ENCODE results near the gene CAPRIN1. TPM values are rescaled to one million over a fixed set of nuclear protein-coding genes. Genes with fewer than 3 reads are reported as not detected.

CAPRIN1 gene
- total and polyA plus RNA-seq, 4 donors = 65.6 to 285 (median 119) TPM

GRCh38 chr11:34074391-34074790 is 22.9 kb downstream of the CAPRIN1 start:
- TF ChIP-seq CTCF (IDR thresholded peaks at IDR 0.05; ENCODE audit: control extremely low read depth, extremely low read depth) = no peak
- H3K27me3 ChIP-seq (ENCODE audit: control insufficient read depth in 3 of 3, insufficient read depth in 3 of 3, low read length in 2 of 3) = no peaks in the 10 kb centered on the region
- H3K4me3 ChIP-seq = no peak overlapping the region
- no peak overlapping the region for H3K27ac ChIP-seq (ENCODE audit: low read depth in 1 of 2, low read length in 1 of 2)
- H3K9ac ChIP-seq (ENCODE audit: insufficient read depth in 1 of 2, low read length in 2 of 2) = no peak overlapping the region
- no peak for ATAC-seq (ENCODE audit: insufficient read depth, low FRiP score)
- WGBS, 2 donors = 65 to 81% methylated on average over 4 of the region's 4 CpGs
- no peaks in the 10 kb centered on the region for H3K9me3 ChIP-seq (ENCODE audit: control insufficient read depth in 4 of 4, insufficient read depth in 3 of 4, low read length in 3 of 4)
- H3K4me1 ChIP-seq (ENCODE audit: control insufficient read depth in 5 of 5, insufficient read depth in 5 of 5, low read length in 5 of 5) = peaks cover 0 to 1% (median 0%) of the 10 kb centered on the region in 5 donors
- DNase-seq = no peak
- H3K36me3 ChIP-seq (ENCODE audit: control insufficient read depth in 4 of 4, insufficient read depth in 4 of 4, low read length in 4 of 4) = peaks cover 14 to 44% (median 31%) of the 10 kb centered on the region in 4 donors

- no peaks in the 10 kb centered on the region for H3K9me3 ChIP-seq (ENCODE audit: control insufficient read depth in 4 of 4, insufficient read depth in 3 of 4, low read length in 3 of 4)
- H3K9ac ChIP-seq (ENCODE audit: insufficient read depth in 1 of 2, low read length in 2 of 2) = no peak overlapping the region
- H3K27me3 ChIP-seq (ENCODE audit: control insufficient read depth in 3 of 3, insufficient read depth in 3 of 3, low read length in 2 of 3) = no peaks in the 10 kb centered on the region
- peaks cover 14 to 47% (median 34%) of the 10 kb centered on the region in 4 donors for H3K36me3 ChIP-seq (ENCODE audit: control insufficient read depth in 4 of 4, insufficient read depth in 4 of 4, low read length in 4 of 4)
- 62 to 77% methylated on average over 2 of the region's 2 CpGs for WGBS, 2 donors
- no peak for TF ChIP-seq CTCF (IDR thresholded peaks at IDR 0.05; ENCODE audit: control extremely low read depth, extremely low read depth)
- no peak overlapping the region for H3K4me3 ChIP-seq
- ATAC-seq (ENCODE audit: insufficient read depth, low FRiP score) (peak; percentile 62), DNase-seq (no peak)
- H3K4me1 ChIP-seq (ENCODE audit: control insufficient read depth in 5 of 5, insufficient read depth in 5 of 5, low read length in 5 of 5) = peaks cover 0 to 1% (median 0%) of the 10 kb centered on the region in 5 donors
- H3K27ac ChIP-seq (ENCODE audit: low read depth in 1 of 2, low read length in 1 of 2) = peak overlapping the region in 1 of 2 donors; percentile 34
Observed at GRCh38 chr11:34075178-34075820, 23.8 kb downstream of the CAPRIN1 start.

- DNase-seq = peak in 1 of 3 donors; percentile 22
- no peak overlapping the region for H3K27ac ChIP-seq (ENCODE audit: low read depth in 1 of 2, low read length in 1 of 2)
- no peaks in the 10 kb centered on the region for H3K9me3 ChIP-seq (ENCODE audit: control insufficient read depth in 4 of 4, insufficient read depth in 3 of 4, low read length in 3 of 4)
- peaks cover 31 to 58% (median 47%) of the 10 kb centered on the region in 4 donors for H3K36me3 ChIP-seq (ENCODE audit: control insufficient read depth in 4 of 4, insufficient read depth in 4 of 4, low read length in 4 of 4)
- H3K27me3 ChIP-seq (ENCODE audit: control insufficient read depth in 3 of 3, insufficient read depth in 3 of 3, low read length in 2 of 3) = no peaks in the 10 kb centered on the region
- H3K4me1 ChIP-seq (ENCODE audit: control insufficient read depth in 5 of 5, insufficient read depth in 5 of 5, low read length in 5 of 5) = no peaks in the 10 kb centered on the region
- no peak for ATAC-seq (ENCODE audit: insufficient read depth, low FRiP score)
- TF ChIP-seq CTCF (IDR thresholded peaks at IDR 0.05; ENCODE audit: control extremely low read depth, extremely low read depth) = no peak
- 70 to 82% methylated on average over 4 of the region's 4 CpGs for WGBS, 2 donors
- H3K9ac ChIP-seq (ENCODE audit: insufficient read depth in 1 of 2, low read length in 2 of 2) = no peak overlapping the region
- H3K4me3 ChIP-seq = no peak overlapping the region
Observed at GRCh38 chr11:34080609-34081008, 29.1 kb downstream of the CAPRIN1 start.
